GM23338 (cell line): ENCODE data around the gene MYOZ3.

ENCODE experiments used
- EZH2 ChIP-seq: fragments of 200-600 bp; sonication (generic); IDR thresholded peaks from one replicate; pipeline ENCODE4 v1.8.0; 2017; ENCODE audit warnings: antibody characterized with exemption, mild to moderate bottlenecking, low read depth; ENCODE audit not compliant: unreplicated experiment
- JUNB ChIP-seq: IDR thresholded peaks from one replicate; pipeline ENCODE4 v1.6.1; 2016; ENCODE audit warnings: antibody characterized with exemption; ENCODE audit not compliant: unreplicated experiment
- POLR2AphosphoS5 ChIP-seq: IDR thresholded peaks from 2 replicates; pipeline ENCODE4 v1.6.1; 2016; ENCODE audit warnings: antibody characterized with exemption, low read depth
- STAT1 ChIP-seq: IDR thresholded peaks from one replicate; pipeline ENCODE4 v1.6.1; 2016; ENCODE audit warnings: antibody characterized with exemption; ENCODE audit not compliant: unreplicated experiment
- TF ChIP-seq, protein P1 (sequence below), 2 experiments: fragments of 200-600 bp in 1 of 2; sonication (generic) in 1 of 2; conservative IDR thresholded peaks; 2 replicates each; pipeline versions ENCODE4 v1.5.1 to v1.6.1; 2016 to 2017; ENCODE audit warnings: antibody characterized with exemption in 2 of 2, low read depth in 2 of 2, mild to moderate bottlenecking in 2 of 2, moderate library complexity in 1 of 2
- TF ChIP-seq, protein P2 (sequence below): IDR thresholded peaks from one replicate; pipeline ENCODE4 v1.6.1; 2018; ENCODE audit warnings: antibody characterized with exemption; ENCODE audit not compliant: unreplicated experiment

DNA sequence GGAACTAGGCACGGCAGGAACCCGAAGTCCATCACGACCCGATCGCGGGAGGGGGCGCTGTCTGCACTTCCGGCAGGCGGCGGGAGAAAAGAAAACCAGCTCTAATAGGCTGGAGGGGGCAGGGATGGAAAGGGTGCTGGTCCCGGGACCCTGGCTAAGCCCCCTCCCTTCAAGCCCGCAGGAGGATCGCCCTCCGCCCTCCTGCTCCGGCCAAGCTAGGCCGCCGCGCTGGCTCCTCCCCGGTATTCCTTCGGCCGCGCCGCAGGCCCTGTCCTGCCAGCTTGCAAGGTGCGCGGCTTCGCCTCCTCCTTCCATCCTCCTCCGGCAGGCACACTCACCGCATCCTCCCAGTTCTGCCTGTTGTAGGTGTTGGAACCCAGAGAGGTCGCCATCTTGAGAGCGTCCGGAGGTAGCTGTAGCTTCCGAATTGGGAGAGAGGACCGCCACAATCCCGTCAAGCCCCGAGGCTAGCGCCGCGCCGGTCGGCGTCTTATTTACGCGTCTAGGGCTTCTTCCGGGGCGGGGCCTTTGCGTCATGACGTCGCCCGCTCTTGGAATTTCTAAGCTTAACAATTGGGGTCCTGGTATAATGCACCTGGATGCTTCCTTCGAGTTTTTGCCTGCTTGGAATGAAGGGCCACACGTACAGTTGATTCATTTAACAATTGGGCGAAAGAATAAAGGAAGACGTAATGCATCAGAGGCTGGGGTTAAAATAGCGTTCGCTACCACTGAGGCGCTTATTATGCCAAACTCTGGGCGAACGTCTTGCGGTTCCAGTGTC lies 39.7 kb downstream of the MYOZ3 start, which contains the start of gene RBM22:
- TF ChIP-seq EZH2 (no peak), POLR2AphosphoS5 (peak; percentile 86), JUNB (no peak), STAT1 (no peak)
- TF ChIP-seq, protein P1, sequence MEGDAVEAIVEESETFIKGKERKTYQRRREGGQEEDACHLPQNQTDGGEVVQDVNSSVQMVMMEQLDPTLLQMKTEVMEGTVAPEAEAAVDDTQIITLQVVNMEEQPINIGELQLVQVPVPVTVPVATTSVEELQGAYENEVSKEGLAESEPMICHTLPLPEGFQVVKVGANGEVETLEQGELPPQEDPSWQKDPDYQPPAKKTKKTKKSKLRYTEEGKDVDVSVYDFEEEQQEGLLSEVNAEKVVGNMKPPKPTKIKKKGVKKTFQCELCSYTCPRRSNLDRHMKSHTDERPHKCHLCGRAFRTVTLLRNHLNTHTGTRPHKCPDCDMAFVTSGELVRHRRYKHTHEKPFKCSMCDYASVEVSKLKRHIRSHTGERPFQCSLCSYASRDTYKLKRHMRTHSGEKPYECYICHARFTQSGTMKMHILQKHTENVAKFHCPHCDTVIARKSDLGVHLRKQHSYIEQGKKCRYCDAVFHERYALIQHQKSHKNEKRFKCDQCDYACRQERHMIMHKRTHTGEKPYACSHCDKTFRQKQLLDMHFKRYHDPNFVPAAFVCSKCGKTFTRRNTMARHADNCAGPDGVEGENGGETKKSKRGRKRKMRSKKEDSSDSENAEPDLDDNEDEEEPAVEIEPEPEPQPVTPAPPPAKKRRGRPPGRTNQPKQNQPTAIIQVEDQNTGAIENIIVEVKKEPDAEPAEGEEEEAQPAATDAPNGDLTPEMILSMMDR (conservative IDR thresholded peaks at IDR 0.05; ENCODE audit: low read depth in 2 of 2) = peak; percentile 48 to 62
- TF ChIP-seq, protein P2, sequence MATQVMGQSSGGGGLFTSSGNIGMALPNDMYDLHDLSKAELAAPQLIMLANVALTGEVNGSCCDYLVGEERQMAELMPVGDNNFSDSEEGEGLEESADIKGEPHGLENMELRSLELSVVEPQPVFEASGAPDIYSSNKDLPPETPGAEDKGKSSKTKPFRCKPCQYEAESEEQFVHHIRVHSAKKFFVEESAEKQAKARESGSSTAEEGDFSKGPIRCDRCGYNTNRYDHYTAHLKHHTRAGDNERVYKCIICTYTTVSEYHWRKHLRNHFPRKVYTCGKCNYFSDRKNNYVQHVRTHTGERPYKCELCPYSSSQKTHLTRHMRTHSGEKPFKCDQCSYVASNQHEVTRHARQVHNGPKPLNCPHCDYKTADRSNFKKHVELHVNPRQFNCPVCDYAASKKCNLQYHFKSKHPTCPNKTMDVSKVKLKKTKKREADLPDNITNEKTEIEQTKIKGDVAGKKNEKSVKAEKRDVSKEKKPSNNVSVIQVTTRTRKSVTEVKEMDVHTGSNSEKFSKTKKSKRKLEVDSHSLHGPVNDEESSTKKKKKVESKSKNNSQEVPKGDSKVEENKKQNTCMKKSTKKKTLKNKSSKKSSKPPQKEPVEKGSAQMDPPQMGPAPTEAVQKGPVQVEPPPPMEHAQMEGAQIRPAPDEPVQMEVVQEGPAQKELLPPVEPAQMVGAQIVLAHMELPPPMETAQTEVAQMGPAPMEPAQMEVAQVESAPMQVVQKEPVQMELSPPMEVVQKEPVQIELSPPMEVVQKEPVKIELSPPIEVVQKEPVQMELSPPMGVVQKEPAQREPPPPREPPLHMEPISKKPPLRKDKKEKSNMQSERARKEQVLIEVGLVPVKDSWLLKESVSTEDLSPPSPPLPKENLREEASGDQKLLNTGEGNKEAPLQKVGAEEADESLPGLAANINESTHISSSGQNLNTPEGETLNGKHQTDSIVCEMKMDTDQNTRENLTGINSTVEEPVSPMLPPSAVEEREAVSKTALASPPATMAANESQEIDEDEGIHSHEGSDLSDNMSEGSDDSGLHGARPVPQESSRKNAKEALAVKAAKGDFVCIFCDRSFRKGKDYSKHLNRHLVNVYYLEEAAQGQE = no peak
